Measurements from ENCODE around the gene PAPLN. TPM values are rescaled to one million over a fixed set of nuclear protein-coding genes. Genes with fewer than 3 reads are reported as not detected.
A peak's percentile ranks its signal among the peaks of the same experiment; 100 is the strongest.

The PAPLN gene
- total and polyA plus RNA-seq, 2 of the 13 experiments (the other 11 are each of a cell fraction or from before 2014, with no cell fraction given), result not detected

- ChIA-PET POLR2A (no interaction called here), CTCF (ENCODE audit: low intra/inter-chr PET ratio, low total read pairs) (no interaction called here)
- H2AFZ ChIP-seq (ENCODE audit: low read length), result no peak overlapping the region
- BruUV-seq (replicated peaks), result no TSS peak
- H3K4me2 ChIP-seq (ENCODE audit: low read depth, low read length), result no peak overlapping the region
- WGBS (ENCODE audit: low lambda C conversion rate), result 68% methylated on average over 25 of the region's 25 CpGs
- H3K4me1 ChIP-seq (ENCODE audit: insufficient read depth, low read length), result peaks cover 49% of the 10 kb centered on the region
- no peaks in the 10 kb centered on the region for H3K79me2 ChIP-seq (ENCODE audit: insufficient read depth, low read length)
- FAIRE-seq (no peak), DNase-seq (ENCODE audit: low spot score) (peak; percentile 38), ATAC-seq (no peak; the same call in 2 of the 3 replicates)
- in situ Hi-C loops (cut with HindIII; ENCODE audit: extremely low pct_ligation_motif_present, low pct_unique_long_range_greater_than_20kb) (no loop called here), intact Hi-C loops (cut with micrococcal nuclease; ENCODE audit: unreplicated experiment) (no loop called here)
- H3K9me3 ChIP-seq (ENCODE audit: low read length), result no peaks in the 10 kb centered on the region
- H3K9ac ChIP-seq (ENCODE audit: insufficient read depth, low read depth, low read length), result no peak overlapping the region
- H3K27ac ChIP-seq (ENCODE audit: extremely low read length, insufficient read depth, low read length), result no peak overlapping the region
- H3K36me3 ChIP-seq (replicated peaks in 1 of 2; ENCODE audit: control insufficient read depth in 1 of 2, insufficient read depth in 2 of 2, low read length in 2 of 2), result no peaks in the 10 kb centered on the region
- H3K27me3 ChIP-seq (ENCODE audit: control insufficient read depth in 1 of 2, insufficient read depth in 2 of 2, low read length in 2 of 2), result peaks cover 2 to 7% of the 10 kb centered on the region in 2 experiments; a peak in 1 of 5 replicates
- H3K4me3 ChIP-seq (replicated peaks in 1 of 3; ENCODE audit: insufficient read depth in 1 of 3, low read depth in 2 of 3, low read length in 3 of 3), result no peak overlapping the region
- no peaks in the 10 kb centered on the region for H4K20me1 ChIP-seq (ENCODE audit: insufficient read depth, low read length)
- TF ChIP-seq ZC3H4 (CRISPR knock-in tag; IDR thresholded peaks at IDR 0.05; ENCODE audit: borderline replicate concordance), result no peak
- TF ChIP-seq HMGA1 (CRISPR knock-in tag; conservative IDR thresholded peaks at IDR 0.05), result no peak
- no peak for TF ChIP-seq PATZ1 (CRISPR knock-in tag; IDR thresholded peaks at IDR 0.05)
- TF ChIP-seq ZNF337 (CRISPR knock-in tag; IDR thresholded peaks at IDR 0.05; ENCODE audit: borderline replicate concordance, low read depth), result no peak
- peak in 1 of 2 experiments; percentile 9; a peak in 1 of 4 replicates for TF ChIP-seq EP300 (IDR thresholded peaks at IDR 0.05; ENCODE audit: low read depth in 2 of 2, low read length in 2 of 2)
- TF ChIP-seq EP300 (CRISPR knock-in tag; IDR thresholded peaks at IDR 0.05; ENCODE audit: borderline replicate concordance), result no peak
- no peak for TF ChIP-seq ZNF333 (CRISPR knock-in tag; IDR thresholded peaks at IDR 0.05; ENCODE audit: borderline replicate concordance)
- TF ChIP-seq SOX6 (IDR thresholded peaks at IDR 0.05), result no peak
- TF ChIP-seq SOX6 (CRISPR knock-in tag; IDR thresholded peaks at IDR 0.05), result peak; percentile 23; the same call in 1 of the 2 replicates
- TF ChIP-seq, protein P1, sequence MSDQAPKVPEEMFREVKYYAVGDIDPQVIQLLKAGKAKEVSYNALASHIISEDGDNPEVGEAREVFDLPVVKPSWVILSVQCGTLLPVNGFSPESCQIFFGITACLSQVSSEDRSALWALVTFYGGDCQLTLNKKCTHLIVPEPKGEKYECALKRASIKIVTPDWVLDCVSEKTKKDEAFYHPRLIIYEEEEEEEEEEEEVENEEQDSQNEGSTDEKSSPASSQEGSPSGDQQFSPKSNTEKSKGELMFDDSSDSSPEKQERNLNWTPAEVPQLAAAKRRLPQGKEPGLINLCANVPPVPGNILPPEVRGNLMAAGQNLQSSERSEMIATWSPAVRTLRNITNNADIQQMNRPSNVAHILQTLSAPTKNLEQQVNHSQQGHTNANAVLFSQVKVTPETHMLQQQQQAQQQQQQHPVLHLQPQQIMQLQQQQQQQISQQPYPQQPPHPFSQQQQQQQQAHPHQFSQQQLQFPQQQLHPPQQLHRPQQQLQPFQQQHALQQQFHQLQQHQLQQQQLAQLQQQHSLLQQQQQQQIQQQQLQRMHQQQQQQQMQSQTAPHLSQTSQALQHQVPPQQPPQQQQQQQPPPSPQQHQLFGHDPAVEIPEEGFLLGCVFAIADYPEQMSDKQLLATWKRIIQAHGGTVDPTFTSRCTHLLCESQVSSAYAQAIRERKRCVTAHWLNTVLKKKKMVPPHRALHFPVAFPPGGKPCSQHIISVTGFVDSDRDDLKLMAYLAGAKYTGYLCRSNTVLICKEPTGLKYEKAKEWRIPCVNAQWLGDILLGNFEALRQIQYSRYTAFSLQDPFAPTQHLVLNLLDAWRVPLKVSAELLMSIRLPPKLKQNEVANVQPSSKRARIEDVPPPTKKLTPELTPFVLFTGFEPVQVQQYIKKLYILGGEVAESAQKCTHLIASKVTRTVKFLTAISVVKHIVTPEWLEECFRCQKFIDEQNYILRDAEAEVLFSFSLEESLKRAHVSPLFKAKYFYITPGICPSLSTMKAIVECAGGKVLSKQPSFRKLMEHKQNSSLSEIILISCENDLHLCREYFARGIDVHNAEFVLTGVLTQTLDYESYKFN (CRISPR knock-in tag; conservative IDR thresholded peaks at IDR 0.05), result no peak
- TF ChIP-seq FOSL2 (CRISPR knock-in tag; IDR thresholded peaks at IDR 0.05), result peak; percentile 68
Observed at GRCh38 chr14:73227812-73228781, 9.2 kb upstream of the PAPLN start.
